ENCODE data around the gene LPP. TPM values are rescaled to one million over a fixed set of nuclear protein-coding genes. Genes with fewer than 3 reads are reported as not detected.

LPP gene
- total RNA-seq, 2 experiments from 2014 or later: 51.3 to 58.9 TPM

GRCh38 chr3:188468196-188468595, 314.2 kb downstream of the LPP start:
- POLR2A ChIA-PET: no interaction called here
- peaks cover 8% of the 10 kb centered on the region for H3K36me3 Mint-ChIP-seq (ENCODE audit: low read depth)
- H3K4me1 Mint-ChIP-seq (ENCODE audit: low read depth): no peaks in the 10 kb centered on the region
- H3K27ac Mint-ChIP-seq: no peak overlapping the region
- no peak for ATAC-seq
- DNase-seq: no peak
- no peak overlapping the region for H3K4me3 Mint-ChIP-seq
- no peaks in the 10 kb centered on the region for H3K9me3 Mint-ChIP-seq (ENCODE audit: insufficient read depth)
- CTCF ChIA-PET: no interaction called here
- H3K27me3 Mint-ChIP-seq (ENCODE audit: low read depth): no peaks in the 10 kb centered on the region

- CTCF ChIA-PET: no interaction called here
- Mint-ChIP-seq H3K27me3 (ENCODE audit: low read depth) (no peaks in the 10 kb centered on the region), H3K36me3 (ENCODE audit: low read depth) (peaks cover 8% of the 10 kb centered on the region), H3K4me1 (ENCODE audit: low read depth) (no peaks in the 10 kb centered on the region), H3K27ac (no peak overlapping the region), H3K9me3 (ENCODE audit: insufficient read depth) (no peaks in the 10 kb centered on the region), H3K4me3 (no peak overlapping the region)
- no peak for DNase-seq
- ATAC-seq: no peak
- POLR2A ChIA-PET: no interaction called here
These were observed 314.7 kb downstream of the LPP start for GRCh38 chr3:188468662-188469061.

- ChIA-PET CTCF (no interaction called here), POLR2A (interaction anchor here (0.7 kb wide), 1 partner anchor 161 kb away, joined by 5 read pairs; no protein-coding TSS in a partner anchor)
- Mint-ChIP-seq H3K27ac (no peak overlapping the region), H3K4me1 (ENCODE audit: low read depth) (no peaks in the 10 kb centered on the region), H3K36me3 (ENCODE audit: low read depth) (peaks cover 8% of the 10 kb centered on the region), H3K9me3 (ENCODE audit: insufficient read depth) (no peaks in the 10 kb centered on the region), H3K27me3 (ENCODE audit: low read depth) (no peaks in the 10 kb centered on the region), H3K4me3 (no peak overlapping the region)
- DNase-seq: no peak
- ATAC-seq: no peak
These were observed 315.4 kb downstream of the LPP start for GRCh38 chr3:188469228-188469885.

- ChIA-PET POLR2A (no interaction called here), CTCF (no interaction called here)
- no peak overlapping the region for H3K27ac Mint-ChIP-seq
- H3K27me3 Mint-ChIP-seq (ENCODE audit: low read depth): no peaks in the 10 kb centered on the region
- ATAC-seq: no peak
- no peak for DNase-seq
- H3K9me3 Mint-ChIP-seq (ENCODE audit: insufficient read depth): no peaks in the 10 kb centered on the region
- no peaks in the 10 kb centered on the region for H3K4me1 Mint-ChIP-seq (ENCODE audit: low read depth)
- no peak overlapping the region for H3K4me3 Mint-ChIP-seq
- H3K36me3 Mint-ChIP-seq (ENCODE audit: low read depth): peaks cover 8% of the 10 kb centered on the region
These were observed 316.7 kb downstream of the LPP start for GRCh38 chr3:188470508-188471130.

- Mint-ChIP-seq H3K9me3 (ENCODE audit: insufficient read depth) (no peaks in the 10 kb centered on the region), H3K27ac (no peak overlapping the region), H3K4me3 (no peak overlapping the region), H3K36me3 (ENCODE audit: low read depth) (peaks cover 8% of the 10 kb centered on the region), H3K27me3 (ENCODE audit: low read depth) (no peaks in the 10 kb centered on the region), H3K4me1 (ENCODE audit: low read depth) (no peaks in the 10 kb centered on the region)
- ATAC-seq (no peak), DNase-seq (no peak)
- ChIA-PET CTCF (interaction anchor here (0.9 to 1.3 kb wide), 2 partner anchors 13 to 17 kb away, joined by 3 read pairs; no protein-coding TSS in a partner anchor), POLR2A (no interaction called here)
These were observed 317.8 kb downstream of the LPP start for GRCh38 chr3:188471723-188472122.

- CTCF ChIA-PET: interaction anchor here (0.9 to 1.3 kb wide), 2 partner anchors 14 to 18 kb away, joined by 3 read pairs; no protein-coding TSS in a partner anchor
These were observed 318.4 kb downstream of the LPP start for GRCh38 chr3:188472336-188472735.

GRCh38 chr3:188473045-188473444, 319.1 kb downstream of the LPP start:
- peaks cover 5% of the 10 kb centered on the region for H3K36me3 Mint-ChIP-seq (ENCODE audit: low read depth)
- H3K4me1 Mint-ChIP-seq (ENCODE audit: low read depth): peaks cover 3% of the 10 kb centered on the region
- no peak overlapping the region for H3K4me3 Mint-ChIP-seq
- H3K9me3 Mint-ChIP-seq (ENCODE audit: insufficient read depth): no peaks in the 10 kb centered on the region
- POLR2A ChIA-PET: no interaction called here
- no peak for ATAC-seq
- H3K27ac Mint-ChIP-seq: no peak overlapping the region
- DNase-seq: no peak
- CTCF ChIA-PET: no interaction called here
- no peaks in the 10 kb centered on the region for H3K27me3 Mint-ChIP-seq (ENCODE audit: low read depth)

More at GRCh38 chr3:188472336-188472735, 318.4 kb downstream of the LPP start:
- no peak for DNase-seq
- Mint-ChIP-seq H3K27ac (no peak overlapping the region), H3K27me3 (ENCODE audit: low read depth) (no peaks in the 10 kb centered on the region), H3K9me3 (ENCODE audit: insufficient read depth) (no peaks in the 10 kb centered on the region), H3K36me3 (ENCODE audit: low read depth) (peaks cover 7% of the 10 kb centered on the region), H3K4me3 (no peak overlapping the region), H3K4me1 (ENCODE audit: low read depth) (no peaks in the 10 kb centered on the region)
- POLR2A ChIA-PET: no interaction called here
- ATAC-seq: no peak

- ChIA-PET CTCF (interaction anchor here (1.3 kb wide), 1 partner anchor 481 kb away, joined by 4 read pairs; no protein-coding TSS in a partner anchor), POLR2A (no interaction called here)
- DNase-seq (no peak), ATAC-seq (no peak)
- Mint-ChIP-seq H3K27ac (no peak overlapping the region), H3K36me3 (ENCODE audit: low read depth) (peaks cover 5% of the 10 kb centered on the region), H3K27me3 (ENCODE audit: low read depth) (no peaks in the 10 kb centered on the region), H3K4me1 (ENCODE audit: low read depth) (peaks cover 4% of the 10 kb centered on the region), H3K9me3 (ENCODE audit: insufficient read depth) (no peaks in the 10 kb centered on the region), H3K4me3 (no peak overlapping the region)
These were observed 319.8 kb downstream of the LPP start for GRCh38 chr3:188473591-188474288.

GRCh38 chr3:188476935-188477334, 323.0 kb downstream of the LPP start:
- H3K4me3 Mint-ChIP-seq: no peak overlapping the region
- ATAC-seq: no peak
- H3K27me3 Mint-ChIP-seq (ENCODE audit: low read depth): no peaks in the 10 kb centered on the region
- peaks cover 4% of the 10 kb centered on the region for H3K9me3 Mint-ChIP-seq (ENCODE audit: insufficient read depth)
- ChIA-PET CTCF (interaction anchor here (1.2 kb wide), 1 partner anchor 478 kb away, joined by 3 read pairs; no protein-coding TSS in a partner anchor), POLR2A (no interaction called here)
- peaks cover 6% of the 10 kb centered on the region for H3K36me3 Mint-ChIP-seq (ENCODE audit: low read depth)
- no peak overlapping the region for H3K27ac Mint-ChIP-seq
- DNase-seq: no peak
- H3K4me1 Mint-ChIP-seq (ENCODE audit: low read depth): peaks cover 9% of the 10 kb centered on the region

GRCh38 chr3:188480011-188480410, 326.1 kb downstream of the LPP start:
- Mint-ChIP-seq H3K9me3 (ENCODE audit: insufficient read depth) (peaks cover 7% of the 10 kb centered on the region), H3K27me3 (ENCODE audit: low read depth) (no peaks in the 10 kb centered on the region), H3K27ac (no peak overlapping the region), H3K4me1 (ENCODE audit: low read depth) (peaks cover 9% of the 10 kb centered on the region), H3K4me3 (no peak overlapping the region), H3K36me3 (ENCODE audit: low read depth) (peaks cover 21% of the 10 kb centered on the region)
- ATAC-seq (no peak), DNase-seq (no peak)
- ChIA-PET CTCF (interaction anchor here (1.2 kb wide), 1 partner anchor 562 kb away, joined by 4 read pairs; no protein-coding TSS in a partner anchor), POLR2A (no interaction called here)

- ATAC-seq (no peak), DNase-seq (no peak)
- no peak overlapping the region for H3K4me3 Mint-ChIP-seq
- no peak overlapping the region for H3K27ac Mint-ChIP-seq
- H3K9me3 Mint-ChIP-seq (ENCODE audit: insufficient read depth): peaks cover 7% of the 10 kb centered on the region
- no peaks in the 10 kb centered on the region for H3K27me3 Mint-ChIP-seq (ENCODE audit: low read depth)
- peaks cover 30% of the 10 kb centered on the region for H3K36me3 Mint-ChIP-seq (ENCODE audit: low read depth)
- ChIA-PET POLR2A (interaction anchor here (0.7 kb wide), 1 partner anchor 1150 kb away, joined by 3 read pairs; no protein-coding TSS in a partner anchor), CTCF (no interaction called here)
- H3K4me1 Mint-ChIP-seq (ENCODE audit: low read depth): peaks cover 7% of the 10 kb centered on the region
These were observed 329.0 kb downstream of the LPP start for GRCh38 chr3:188482929-188483328.

GRCh38 chr3:188486126-188486525, 332.2 kb downstream of the LPP start:
- no peak for DNase-seq
- no peak for ATAC-seq
- ChIA-PET POLR2A (no interaction called here), CTCF (no interaction called here)
- Mint-ChIP-seq H3K4me1 (ENCODE audit: low read depth) (no peaks in the 10 kb centered on the region), H3K27me3 (ENCODE audit: low read depth) (no peaks in the 10 kb centered on the region), H3K9me3 (ENCODE audit: insufficient read depth) (peaks cover 4% of the 10 kb centered on the region), H3K36me3 (ENCODE audit: low read depth) (peaks cover 39% of the 10 kb centered on the region), H3K4me3 (no peak overlapping the region), H3K27ac (no peak overlapping the region)
